Measurements from ENCODE around the gene AK3.

DNA sequence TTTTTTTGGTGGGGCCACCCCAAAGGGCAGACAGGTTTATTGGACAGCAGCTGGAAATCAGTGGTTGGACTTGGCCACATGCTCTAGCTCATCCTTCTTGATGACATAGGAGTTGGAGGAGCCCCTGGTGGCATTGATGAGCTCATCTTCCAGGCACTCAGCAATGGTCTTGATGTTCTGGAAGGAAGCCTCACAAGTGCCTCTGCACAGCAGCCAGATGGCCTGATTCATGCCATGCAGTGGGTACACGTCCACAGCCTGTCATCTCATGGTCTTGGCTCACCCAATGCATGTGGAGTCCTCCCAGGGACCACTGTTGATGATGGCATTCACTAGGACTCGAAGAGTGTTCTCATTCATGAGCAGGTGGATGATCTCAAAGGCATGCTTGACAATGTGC, 40.4 kb upstream of the AK3 start:
- no peak for TF ChIP-seq TEAD4 (IDR thresholded peaks at IDR 0.05; ENCODE audit: low read depth, low read length)
- TF ChIP-seq CHD2 (IDR thresholded peaks at IDR 0.05; ENCODE audit: low read length) = no peak
- TF ChIP-seq, protein P1, sequence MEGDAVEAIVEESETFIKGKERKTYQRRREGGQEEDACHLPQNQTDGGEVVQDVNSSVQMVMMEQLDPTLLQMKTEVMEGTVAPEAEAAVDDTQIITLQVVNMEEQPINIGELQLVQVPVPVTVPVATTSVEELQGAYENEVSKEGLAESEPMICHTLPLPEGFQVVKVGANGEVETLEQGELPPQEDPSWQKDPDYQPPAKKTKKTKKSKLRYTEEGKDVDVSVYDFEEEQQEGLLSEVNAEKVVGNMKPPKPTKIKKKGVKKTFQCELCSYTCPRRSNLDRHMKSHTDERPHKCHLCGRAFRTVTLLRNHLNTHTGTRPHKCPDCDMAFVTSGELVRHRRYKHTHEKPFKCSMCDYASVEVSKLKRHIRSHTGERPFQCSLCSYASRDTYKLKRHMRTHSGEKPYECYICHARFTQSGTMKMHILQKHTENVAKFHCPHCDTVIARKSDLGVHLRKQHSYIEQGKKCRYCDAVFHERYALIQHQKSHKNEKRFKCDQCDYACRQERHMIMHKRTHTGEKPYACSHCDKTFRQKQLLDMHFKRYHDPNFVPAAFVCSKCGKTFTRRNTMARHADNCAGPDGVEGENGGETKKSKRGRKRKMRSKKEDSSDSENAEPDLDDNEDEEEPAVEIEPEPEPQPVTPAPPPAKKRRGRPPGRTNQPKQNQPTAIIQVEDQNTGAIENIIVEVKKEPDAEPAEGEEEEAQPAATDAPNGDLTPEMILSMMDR (IDR thresholded peaks at IDR 0.05; ENCODE audit: control extremely low read depth in 1 of 3, insufficient read depth in 1 of 3, low read depth in 1 of 3, low read length in 3 of 3) = no peak
- TF ChIP-seq ZNF274 (IDR thresholded peaks at IDR 0.05; ENCODE audit: borderline replicate concordance, extremely low read depth, low read length) = no peak
- TF ChIP-seq EZH2 (IDR thresholded peaks at IDR 0.05; ENCODE audit: low read depth, low read length, severe bottlenecking) = no peak
- no peak for TF ChIP-seq SIN3A (conservative IDR thresholded peaks at IDR 0.05 in 1 of 2, IDR thresholded peaks at IDR 0.05 in 1 of 2; ENCODE audit: low read depth in 1 of 2, low read length in 2 of 2)

All from H1 (cell line).